K562 (cell line): ENCODE data around the gene WDR13. TPM values are rescaled to one million over a fixed set of nuclear protein-coding genes. Genes with fewer than 3 reads are reported as not detected.

Source experiments
- ATAC-seq: fragments of 200-7000 bp; cut with Tn5 transposase; 3 replicates; pipeline ENCODE4 v1.9.1; 2020; ENCODE audit warnings: moderate library complexity
- BruUV-seq: library from RNA; stranded (reverse); fragments of 400-500 nt; replicated peaks from 2 replicates; lab custom pipeline; 2021; lab: Mats Ljungman, UMichigan
- CTCF ChIA-PET: fragments of 300-600 bp; formaldehyde crosslinking; extraction: SDS; loops from one replicate; lab custom pipeline; 2021; ENCODE audit warnings: low intra/inter-chr PET ratio; lab: Yijun Ruan, JAX
- POLR2A ChIA-PET: fragments of 300-600, 350-650 bp; sonication (Branson Sonifier 250); formaldehyde crosslinking; extraction: SDS; loops from one replicate; lab custom pipeline; 2021; ENCODE audit warnings: antibody characterized with exemption, inconsistent platforms; lab: Yijun Ruan, JAX
- DNase-seq, 4 experiments: peaks; one replicate each; pipeline versions ENCODE4 v3.0.0 to v3.0.0-alpha.2; 2011 to 2018; ENCODE audit warnings: low spot score in 3 of 4, mixed read lengths in 3 of 4; ENCODE audit errors: extremely low read depth in 1 of 4
- FAIRE-seq: peaks from 2 replicates; lab custom pipeline; 2011; peaks lifted over from hg19 to GRCh38; lab: Jason Lieb, UNC
- H2AFZ ChIP-seq: 2 replicates; pipeline ENCODE4 v1.6.0; 2011; ENCODE audit warnings: low read depth, low read length, control low read depth, inconsistent platforms
- H3K27ac ChIP-seq: fragments of 200-600 bp; 3 replicates; pipeline ENCODE4 v1.8.0; 2011; ENCODE audit warnings: low read depth, mild to moderate bottlenecking, control low read depth, inconsistent platforms, low read length, moderate library complexity, mixed read lengths; ENCODE audit errors: extremely low read depth
- H3K27me3 ChIP-seq, 2 experiments: fragments of 300-600 bp in 1 of 2; 2 replicates in 1 of 2; 3 replicates in 1 of 2; pipeline versions ENCODE4 v1.6.0 to v1.8.0; 2011; ENCODE audit warnings: inconsistent platforms in 2 of 2, low read length in 2 of 2, mild to moderate bottlenecking in 1 of 2, mixed read lengths in 1 of 2, moderate library complexity in 1 of 2; ENCODE audit not compliant: control insufficient read depth in 2 of 2, insufficient read depth in 2 of 2
- H3K36me3 ChIP-seq: fragments of 300-600 bp; 3 replicates; pipeline ENCODE4 v1.8.0; 2011; ENCODE audit warnings: mild to moderate bottlenecking, low read length, inconsistent platforms; ENCODE audit not compliant: control insufficient read depth, insufficient read depth
- H3K4me1 ChIP-seq, 2 experiments: fragments of 200-600 bp in 1 of 2; replicated peaks in 1 of 2; 2 replicates in 1 of 2; 3 replicates in 1 of 2; pipeline versions ENCODE4 v1.5.1 to v1.8.0; 2011; ENCODE audit warnings: inconsistent platforms in 2 of 2, low read length in 2 of 2, mild to moderate bottlenecking in 1 of 2, mixed read lengths in 1 of 2, moderate library complexity in 1 of 2; ENCODE audit not compliant: control insufficient read depth in 2 of 2, insufficient read depth in 2 of 2
- H3K4me2 ChIP-seq: 2 replicates; pipeline ENCODE4 v1.6.1; 2011; ENCODE audit warnings: low read length, control low read depth, inconsistent platforms, mixed read lengths; ENCODE audit not compliant: insufficient read depth
- H3K4me3 ChIP-seq: fragments of 200-600 bp; sonication (generic), shearing (Covaris generic); 2 replicates; pipeline ENCODE4 v1.5.1; 2016; ENCODE audit warnings: control low read depth, inconsistent platforms
- H3K79me2 ChIP-seq: fragments of 200-600 bp; 3 replicates; pipeline ENCODE4 v1.8.0; 2011; ENCODE audit warnings: low read length, inconsistent platforms; ENCODE audit not compliant: control insufficient read depth, insufficient read depth
- H3K9ac ChIP-seq, 2 experiments: 2 replicates each; pipeline versions ENCODE4 v1.6.0 to v1.6.1; 2011; ENCODE audit warnings: low read depth in 2 of 2, low read length in 2 of 2, control low read depth in 1 of 2, inconsistent platforms in 1 of 2, mild to moderate bottlenecking in 1 of 2, mixed read lengths in 1 of 2; ENCODE audit not compliant: insufficient read depth in 1 of 2
- H3K9me1 ChIP-seq: one replicate; pipeline ENCODE4 v1.6.0; 2011; ENCODE audit warnings: inconsistent platforms, mild to moderate bottlenecking, low read length, moderate library complexity; ENCODE audit not compliant: control insufficient read depth, insufficient read depth
- H3K9me3 ChIP-seq: replicated peaks from 2 replicates; pipeline ENCODE4 v1.5.1; 2011; ENCODE audit warnings: low read depth, low read length, inconsistent platforms; ENCODE audit not compliant: control insufficient read depth, insufficient read depth
- H4K20me1 ChIP-seq: replicated peaks from 2 replicates; pipeline ENCODE4 v1.6.1; 2011; ENCODE audit warnings: low read length, inconsistent platforms, mixed read lengths; ENCODE audit not compliant: control insufficient read depth, insufficient read depth
- C11orf30 ChIP-seq: fragments of 450-650 bp; IDR thresholded peaks from 2 replicates; pipeline ENCODE4 v1.6.1; 2016; ENCODE audit warnings: low read depth, mild to moderate bottlenecking
- DPF2 ChIP-seq: fragments of 450-650 bp; IDR thresholded peaks from 2 replicates; pipeline ENCODE4 v1.6.1; 2016
- MAFF ChIP-seq: IDR thresholded peaks from 2 replicates; pipeline ENCODE4 v1.6.1; 2012; ENCODE audit warnings: low read length, improper control_type of control experiment
- MAFG ChIP-seq: fragments of 450-650 bp; conservative IDR thresholded peaks from 2 replicates; pipeline ENCODE4 v1.6.1; 2016; ENCODE audit warnings: missing genetic modification characterization, missing compliant biosample characterization
- MAFK ChIP-seq: IDR thresholded peaks from 2 replicates; pipeline ENCODE4 v1.6.1; 2011; ENCODE audit warnings: low read length, improper control_type of control experiment
- SMARCA4 ChIP-seq: fragments of 450-650 bp; IDR thresholded peaks from 2 replicates; pipeline ENCODE4 v1.6.1; 2016
- YBX1 ChIP-seq: fragments of 450-650 bp; IDR thresholded peaks from 2 replicates; pipeline ENCODE4 v1.7.1; 2016; ENCODE audit warnings: mild to moderate bottlenecking
- ZNF316 ChIP-seq: fragments of 450-650 bp; IDR thresholded peaks from 2 replicates; pipeline ENCODE4 v1.6.1; 2016
- ZNF408 ChIP-seq: fragments of 250-450 bp; sonication (Bioruptor Pico); IDR thresholded peaks from 2 replicates; pipeline ENCODE4 v1.4.0; 2020; ENCODE audit warnings: low read depth, mild to moderate bottlenecking, moderate library complexity
- ZNF699 ChIP-seq: fragments of 250-450 bp; sonication (Bioruptor Pico); IDR thresholded peaks from 2 replicates; pipeline ENCODE4 v1.8.0; 2021; ENCODE audit warnings: mild to moderate bottlenecking, moderate library complexity; ENCODE audit not compliant: insufficient replicate concordance
- WGBS: fragments of 100-300 bp; shearing (Covaris generic); methylation state at CpG from one replicate; pipeline ENCODE4 v1.1.6; 2016; ENCODE audit warnings: low coverage, mixed read lengths; ENCODE audit not compliant: insufficient coverage; ENCODE audit errors: missing lambda C conversion rate; 5-methylcytosine and 5-hydroxymethylcytosine counted together
- in situ Hi-C: fragments of 300-500 bp; cut with MboI; formaldehyde crosslinking; loops from 4 replicates; pipeline ENCODE4 v1.15.0; 2018; ENCODE audit warnings: inconsistent platforms, mixed read lengths
- intact Hi-C: fragments of 100-400 bp; cut with micrococcal nuclease; formaldehyde crosslinking; loops from 2 replicates; pipeline ENCODE4 v1.14.2; 2022
- polyA plus RNA-seq, 8 experiments: library from polyadenylated mRNA; depleted of rRNA in 4 of 8; stranded (reverse) in 5 of 8; unstranded in 3 of 8; fragments of >200 nt; fragmentation: Nextera tagmentation in 2 of 8; fragmentation: Illumina TruSeq in 1 of 8; extraction: Ambion mirVana in 2 of 8; extraction: Trizol in 1 of 8; gene quantifications; 2 replicates each; pipeline versions ENCODE4 v1.2.1 to v1.2.3, GENCODE V29; 2011 to 2014; ENCODE audit warnings: inconsistent platforms in 1 of 8, missing spikeins in 1 of 8
- total RNA-seq, 7 experiments: library from RNA; depleted of rRNA in 6 of 7; stranded (reverse); fragments of >200 nt in 6 of 7; fragmentation: Illumina TruSeq in 2 of 7; extraction: Trizol in 2 of 7; gene quantifications; 2 replicates each; pipeline versions ENCODE4 v1.2.1 to v1.2.3, GENCODE V29; 2011 to 2021; ENCODE audit warnings: low replicate concordance in 1 of 7
- TF ChIP-seq, protein P1 (sequence below), 2 experiments: IDR thresholded peaks; 2 replicates each; pipeline ENCODE4 v1.6.1; 2011; ENCODE audit warnings: borderline replicate concordance in 1 of 2, control low read depth in 1 of 2, low read depth in 1 of 2, low read length in 1 of 2, mild to moderate bottlenecking in 1 of 2, mixed read lengths in 1 of 2, moderate library complexity in 1 of 2; ENCODE audit not compliant: insufficient read depth in 1 of 2, insufficient read length in 1 of 2, poor library complexity in 1 of 2, severe bottlenecking in 1 of 2; ENCODE audit errors: extremely low read depth in 1 of 2

Gene WDR13
- total and polyA plus RNA-seq, 9 of the 15 experiments (the other 6 are each of a cell fraction or from before 2014, with no cell fraction given): 7.4 to 70.5 (median 31.4) TPM

DNA sequence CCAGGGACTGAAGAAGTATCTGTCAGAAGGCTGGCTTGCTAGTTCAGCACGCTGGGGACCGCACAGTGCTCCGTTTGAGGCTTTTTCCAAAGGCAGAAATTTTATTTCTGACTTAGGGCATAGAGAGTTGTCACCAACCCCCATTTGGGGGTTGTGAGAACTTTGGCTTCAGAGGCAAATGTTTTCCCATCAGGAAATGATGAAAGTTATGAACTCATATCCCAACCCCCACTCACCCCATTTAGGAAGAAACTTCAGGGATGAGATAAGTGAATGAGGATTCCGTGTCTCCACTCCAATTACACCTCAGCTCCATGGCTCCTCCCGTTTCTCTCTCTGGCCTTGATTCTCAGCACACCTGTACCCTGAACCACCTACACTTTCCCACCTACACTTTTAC is 4.3 kb upstream of the WDR13 start:
- H3K4me1 ChIP-seq: peaks cover 28 to 30% of the 10 kb centered on the region in 2 experiments
- H3K9me1 ChIP-seq: no peaks in the 10 kb centered on the region
- peak overlapping the region; percentile 21 for H3K4me2 ChIP-seq
- H3K27ac ChIP-seq: no peak overlapping the region
- no peak overlapping the region for H3K9ac ChIP-seq
- no peaks in the 10 kb centered on the region for H4K20me1 ChIP-seq
- BruUV-seq: no TSS peak
- H3K36me3 ChIP-seq: no peaks in the 10 kb centered on the region; the same call in 2 of the 3 replicates
- no peak for ATAC-seq
- FAIRE-seq: no peak
- in situ Hi-C loops: no loop called here
- no peak for DNase-seq
- no peak overlapping the region for H3K4me3 ChIP-seq
- H3K27me3 ChIP-seq: no peaks in the 10 kb centered on the region
- peaks cover 37% of the 10 kb centered on the region for H3K79me2 ChIP-seq
- TF ChIP-seq YBX1: no peak
- TF ChIP-seq, all 486 proteins: peak for 0
- Histone ChIP-seq H3K9me3 (no peaks in the 10 kb centered on the region), H2AFZ (no peak overlapping the region)
- ChIA-PET POLR2A (interaction anchor here (1.8 kb wide), 1 partner anchor 14 kb away, joined by 3 read pairs; no protein-coding TSS in a partner anchor), CTCF (no interaction called here)
- intact Hi-C loops: no loop called here
- 55% methylated on average over 4 of the region's 5 CpGs for WGBS

DNA sequence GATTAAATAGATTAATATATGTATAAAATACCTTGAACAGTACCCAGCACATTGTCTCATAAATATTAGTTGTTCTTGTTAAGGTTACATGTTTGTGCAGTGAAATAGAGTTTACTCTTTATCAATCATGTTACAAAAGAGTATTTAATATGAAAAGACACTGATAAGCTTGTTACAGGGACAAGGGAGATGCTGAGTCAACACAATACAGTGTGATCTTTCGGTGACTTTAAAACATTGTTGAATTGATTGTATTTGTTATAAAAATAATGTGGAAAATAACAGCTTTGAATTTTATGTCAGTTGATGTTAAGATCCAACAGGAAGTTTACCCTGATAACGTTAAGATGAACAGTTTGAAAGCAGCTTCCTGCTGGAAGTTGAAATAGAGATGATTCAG is 1.4 kb upstream of the WDR13 start:
- no peak overlapping the region; a peak in 1 of 4 replicates for H3K9ac ChIP-seq
- H3K4me1 ChIP-seq: peaks cover 21 to 32% of the 10 kb centered on the region in 2 experiments
- intact Hi-C loops (loop anchor here (2.0 to 5.0 kb wide), 2 partner anchors 21 to 81 kb away; partner anchors contain the start of gene RBM3), in situ Hi-C loops (no loop called here)
- peak overlapping the region; percentile 16; the same call in 2 of the 3 replicates for H3K27ac ChIP-seq
- H3K9me1 ChIP-seq: no peaks in the 10 kb centered on the region
- TF ChIP-seq ZNF699 (no peak), MAFF (peak; percentile 77), SMARCA4 (0 out of 2 replicates have a peak, but pooled peaks have one; percentile 19), MAFK (peak; percentile 68), C11orf30 (peak; percentile 93), DPF2 (0 out of 2 replicates have a peak, but pooled peaks have one; percentile 20), ZNF316 (peak; percentile 97), MAFG (tag) (peak; percentile 86), ZNF408 (CRISPR knock-in tag) (no peak)
- TF ChIP-seq, protein P1, sequence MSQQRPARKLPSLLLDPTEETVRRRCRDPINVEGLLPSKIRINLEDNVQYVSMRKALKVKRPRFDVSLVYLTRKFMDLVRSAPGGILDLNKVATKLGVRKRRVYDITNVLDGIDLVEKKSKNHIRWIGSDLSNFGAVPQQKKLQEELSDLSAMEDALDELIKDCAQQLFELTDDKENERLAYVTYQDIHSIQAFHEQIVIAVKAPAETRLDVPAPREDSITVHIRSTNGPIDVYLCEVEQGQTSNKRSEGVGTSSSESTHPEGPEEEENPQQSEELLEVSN (IDR thresholded peaks at IDR 0.05; ENCODE audit: borderline replicate concordance in 1 of 2, extremely low read depth in 1 of 2, insufficient read depth in 1 of 2, insufficient read length in 1 of 2, low read depth in 1 of 2, low read length in 1 of 2, poor library complexity in 1 of 2, severe bottlenecking in 1 of 2): no peak
- no peaks in the 10 kb centered on the region for H4K20me1 ChIP-seq
- H3K79me2 ChIP-seq: peaks cover 32% of the 10 kb centered on the region
- FAIRE-seq: no peak
- no peak for ATAC-seq
- DNase-seq: no peak
- H3K27me3 ChIP-seq: no peaks in the 10 kb centered on the region
- 6% methylated on average over 2 of the region's 2 CpGs for WGBS
- POLR2A ChIA-PET: interaction anchor here (1.2 to 1.8 kb wide), 2 partner anchors 17 to 21 kb away, joined by 3 to 10 read pairs; partner anchors contain the start of gene RBM3
- peak overlapping the region; percentile 53; the same call in 1 of the 2 replicates for H2AFZ ChIP-seq
- no peak overlapping the region; the same call in 1 of the 2 replicates for H3K4me2 ChIP-seq
- CTCF ChIA-PET: no interaction called here
- no TSS peak for BruUV-seq
- peaks cover 24% of the 10 kb centered on the region; the same call in 2 of the 3 replicates for H3K36me3 ChIP-seq
- no peaks in the 10 kb centered on the region for H3K9me3 ChIP-seq
- no peak overlapping the region for H3K4me3 ChIP-seq
